ENCODE results near the gene JAK1.
"Not testable (repeated sequence)": the region's sequence is repeated elsewhere in the genome, so short reads cannot be mapped to it uniquely, and the experiment has no call there.

The JAK1 gene

GRCh38 chr1:64922336-64922735 lies 44.0 kb downstream of the JAK1 start:
- DNase-seq (ENCODE audit: low read depth in 2 of 2) = no peak

GRCh38 chr1:64921771-64922170 lies 44.6 kb downstream of the JAK1 start:
- no peak for DNase-seq (ENCODE audit: low read depth in 2 of 2)

- no peak for DNase-seq (ENCODE audit: low read depth in 2 of 2)
Measured at GRCh38 chr1:64920941-64921589, 45.3 kb downstream of the JAK1 start.

- DNase-seq (ENCODE audit: low read depth in 2 of 2) = not testable (repeated sequence)
Measured at GRCh38 chr1:64919120-64919519, 47.2 kb downstream of the JAK1 start.

GRCh38 chr1:64917907-64918306 lies 48.4 kb downstream of the JAK1 start:
- no peak for DNase-seq (ENCODE audit: low read depth in 2 of 2)

- DNase-seq (ENCODE audit: low read depth in 2 of 2) = no peak
Measured at GRCh38 chr1:64917328-64917861, 49.0 kb downstream of the JAK1 start.

GRCh38 chr1:64915381-64916274 lies 50.7 kb downstream of the JAK1 start:
- no peak for DNase-seq (ENCODE audit: low read depth in 2 of 2)

- no peak for DNase-seq (ENCODE audit: low read depth in 2 of 2)
Measured at GRCh38 chr1:64913361-64914015, 52.9 kb downstream of the JAK1 start.

- no peak for DNase-seq (ENCODE audit: low read depth in 2 of 2)
Measured at GRCh38 chr1:64912191-64912590, 54.2 kb downstream of the JAK1 start.

GRCh38 chr1:64911326-64911725 lies 55.0 kb downstream of the JAK1 start:
- DNase-seq (ENCODE audit: low read depth in 2 of 2) = no peak

- DNase-seq (ENCODE audit: low read depth in 2 of 2) = no peak
Measured at GRCh38 chr1:64909031-64909430, 57.3 kb downstream of the JAK1 start.

GRCh38 chr1:64908575-64908974 lies 57.8 kb downstream of the JAK1 start:
- DNase-seq (ENCODE audit: low read depth in 2 of 2) = no peak

GRCh38 chr1:64906447-64906846 lies 59.9 kb downstream of the JAK1 start:
- no peak for DNase-seq (ENCODE audit: low read depth in 2 of 2)

- no peak for DNase-seq (ENCODE audit: low read depth in 2 of 2)
Measured at GRCh38 chr1:64903593-64903992, 62.8 kb downstream of the JAK1 start.

GRCh38 chr1:64901663-64902062 lies 64.7 kb downstream of the JAK1 start:
- no peak for DNase-seq (ENCODE audit: low read depth in 2 of 2)

- DNase-seq (ENCODE audit: low read depth in 2 of 2) = no peak
Measured at GRCh38 chr1:64900916-64901315, 65.4 kb downstream of the JAK1 start.

- DNase-seq (ENCODE audit: low read depth in 2 of 2) = peak in 1 of 2 donors; percentile 34
Measured at GRCh38 chr1:64898107-64898861, 68.1 kb downstream of the JAK1 start.

- no peak for DNase-seq (ENCODE audit: low read depth in 2 of 2)
Measured at GRCh38 chr1:64896551-64896950, 69.8 kb downstream of the JAK1 start.

GRCh38 chr1:64895500-64895899 lies 70.8 kb downstream of the JAK1 start:
- DNase-seq (ENCODE audit: low read depth in 2 of 2) = no peak

GRCh38 chr1:64894438-64895196 lies 71.7 kb downstream of the JAK1 start:
- DNase-seq (ENCODE audit: low read depth in 2 of 2) = no peak

- DNase-seq (ENCODE audit: low read depth in 2 of 2) = no peak
Measured at GRCh38 chr1:64893921-64894320, 72.4 kb downstream of the JAK1 start.
